Thyroid gland (tissue), 4 donors: Measurements from ENCODE around the gene ATAD3A. TPM values are rescaled to one million over a fixed set of nuclear protein-coding genes. Genes with fewer than 3 reads are reported as not detected.

Experiments
- DNase-seq, 2 donors: peaks; one replicate each; pipeline ENCODE4 v3.0.0-alpha.2; 2019
- H3K27ac ChIP-seq, 3 donors: fragments of 200-600 bp; sonication (generic); 1 replicate in 2 of 3; 2 replicates in 1 of 3; pipeline ENCODE4 v1.5.1; 2016 to 2019; ENCODE audit warnings: mild to moderate bottlenecking in 1 of 3, moderate library complexity in 1 of 3
- H3K27me3 ChIP-seq: fragments of 200-600 bp; sonication (generic); one replicate; pipeline ENCODE4 v1.5.1; 2019
- H3K36me3 ChIP-seq, 2 donors: fragments of 200-600 bp; sonication (generic); one replicate each; pipeline ENCODE4 v1.5.1; 2016 to 2019
- H3K4me1 ChIP-seq, 2 donors: fragments of 200-600 bp; sonication (generic); one replicate each; pipeline ENCODE4 v1.5.1; 2017 to 2019
- H3K4me3 ChIP-seq, 3 donors: fragments of 200-600 bp; sonication (generic); replicated peaks in 1 of 3; 1 replicate in 2 of 3; 2 replicates in 1 of 3; pipeline ENCODE4 v1.5.1; 2016; ENCODE audit warnings: mild to moderate bottlenecking in 1 of 3
- H3K9me3 ChIP-seq: fragments of 200-600 bp; sonication (generic); one replicate; pipeline ENCODE4 v1.5.1; 2017
- CTCF ChIP-seq, 6 experiments: fragments of 200-600 bp in 3 of 6; fragments of 450-650 bp in 3 of 6; sonication (generic) in 3 of 6; IDR thresholded peaks; one replicate each; pipeline ENCODE4 v1.5.1; 2016 to 2019; ENCODE audit warnings: antibody characterized with exemption in 6 of 6, mild to moderate bottlenecking in 2 of 6, inconsistent platforms in 1 of 6, moderate library complexity in 1 of 6
- POLR2A ChIP-seq, 2 donors: fragments of 450-650 bp; IDR thresholded peaks; one replicate each; pipeline ENCODE4 v1.6.1; 2017; ENCODE audit warnings: antibody characterized with exemption in 2 of 2, mild to moderate bottlenecking in 2 of 2, moderate library complexity in 1 of 2
- WGBS, 2 donors: methylation state at CpG; one replicate each; pipeline ENCODE4 v1.1.5; 2017; 5-methylcytosine and 5-hydroxymethylcytosine counted together
- intact Hi-C: fragments of 100-400 bp; cut with DNase I; formaldehyde crosslinking; loops from one replicate; pipeline ENCODE4 v1.15.1; 2023
- total RNA-seq, 4 donors: library from RNA; depleted of rRNA; stranded (reverse); fragments of >200 nt; gene quantifications; one replicate each; pipeline ENCODE4 v1.2.3, GENCODE V29; 2016

ATAD3A gene
- total RNA-seq, 4 donors from 2014 or later: 21.6 to 34.2 (median 28.5) TPM

GRCh38 chr1:1561801-1562470 lies 50.0 kb downstream of the ATAD3A start:
- H3K4me1 ChIP-seq: peaks cover 15 to 21% of the 10 kb centered on the region in 2 donors
- H3K4me3 ChIP-seq: no peak overlapping the region
- no peak for DNase-seq
- no peaks in the 10 kb centered on the region for H3K9me3 ChIP-seq
- H3K36me3 ChIP-seq: peaks cover 34 to 37% of the 10 kb centered on the region in 2 donors
- 87 to 91% methylated on average over 12 to 15 of the region's 15 CpGs for WGBS, 2 donors
- TF ChIP-seq CTCF (IDR thresholded peaks at IDR 0.05) (no peak), POLR2A (IDR thresholded peaks at IDR 0.05) (no peak)
- intact Hi-C loops: no loop called here
- H3K27ac ChIP-seq: no peak overlapping the region
- no peaks in the 10 kb centered on the region for H3K27me3 ChIP-seq

GRCh38 chr1:1562556-1563195 lies 50.7 kb downstream of the ATAD3A start:
- Histone ChIP-seq H3K4me3 (no peak overlapping the region), H3K27me3 (no peaks in the 10 kb centered on the region), H3K4me1 (peaks cover 8 to 20% of the 10 kb centered on the region in 2 donors), H3K36me3 (peaks cover 34 to 37% of the 10 kb centered on the region in 2 donors), H3K9me3 (no peaks in the 10 kb centered on the region), H3K27ac (no peak overlapping the region)
- no peak for DNase-seq
- intact Hi-C loops: no loop called here
- 92 to 93% methylated on average over 18 to 20 of the region's 21 CpGs for WGBS, 2 donors
- no peak for TF ChIP-seq CTCF (IDR thresholded peaks at IDR 0.05)
- no peak for TF ChIP-seq POLR2A (IDR thresholded peaks at IDR 0.05)

GRCh38 chr1:1563688-1564087 lies 51.7 kb downstream of the ATAD3A start:
- intact Hi-C loops: no loop called here
- Histone ChIP-seq H3K4me1 (peaks cover 0 to 19% of the 10 kb centered on the region in 2 donors), H3K27ac (no peak overlapping the region), H3K4me3 (no peak overlapping the region), H3K36me3 (peaks cover 34 to 37% of the 10 kb centered on the region in 2 donors), H3K27me3 (no peaks in the 10 kb centered on the region), H3K9me3 (no peaks in the 10 kb centered on the region)
- 92 to 95% methylated on average over 12 of the region's 12 CpGs for WGBS, 2 donors
- TF ChIP-seq POLR2A (IDR thresholded peaks at IDR 0.05) (no peak), CTCF (IDR thresholded peaks at IDR 0.05) (no peak)
- no peak for DNase-seq

- Histone ChIP-seq H3K27me3 (no peaks in the 10 kb centered on the region), H3K27ac (no peak overlapping the region), H3K4me1 (peaks cover 0 to 21% of the 10 kb centered on the region in 2 donors), H3K9me3 (no peaks in the 10 kb centered on the region), H3K36me3 (peaks cover 34 to 37% of the 10 kb centered on the region in 2 donors), H3K4me3 (no peak overlapping the region)
- 92 to 94% methylated on average over 19 of the region's 19 CpGs for WGBS, 2 donors
- intact Hi-C loops: no loop called here
- no peak for TF ChIP-seq POLR2A (IDR thresholded peaks at IDR 0.05)
- no peak for TF ChIP-seq CTCF (IDR thresholded peaks at IDR 0.05)
- DNase-seq: no peak
These were observed 52.3 kb downstream of the ATAD3A start for GRCh38 chr1:1564268-1564667.

GRCh38 chr1:1565340-1565739 lies 53.4 kb downstream of the ATAD3A start:
- no peak for TF ChIP-seq POLR2A (IDR thresholded peaks at IDR 0.05)
- no peak for TF ChIP-seq CTCF (IDR thresholded peaks at IDR 0.05)
- H3K36me3 ChIP-seq: peaks cover 34 to 37% of the 10 kb centered on the region in 2 donors

More at GRCh38 chr1:1565340-1565739, 53.4 kb downstream of the ATAD3A start:
- Histone ChIP-seq H3K27me3 (no peaks in the 10 kb centered on the region), H3K4me3 (no peak overlapping the region), H3K4me1 (peaks cover 9 to 32% of the 10 kb centered on the region in 2 donors), H3K9me3 (no peaks in the 10 kb centered on the region), H3K27ac (no peak overlapping the region)
- WGBS, 2 donors: 88 to 97% methylated on average over 10 of the region's 10 CpGs
- no peak for DNase-seq
- intact Hi-C loops: no loop called here
